ENCODE measurements around the gene SOX2. TPM values are rescaled to one million over a fixed set of nuclear protein-coding genes. Genes with fewer than 3 reads are reported as not detected.

Gene SOX2
- total RNA-seq, 1 donor from 2014 or later, result not detected

DNA sequence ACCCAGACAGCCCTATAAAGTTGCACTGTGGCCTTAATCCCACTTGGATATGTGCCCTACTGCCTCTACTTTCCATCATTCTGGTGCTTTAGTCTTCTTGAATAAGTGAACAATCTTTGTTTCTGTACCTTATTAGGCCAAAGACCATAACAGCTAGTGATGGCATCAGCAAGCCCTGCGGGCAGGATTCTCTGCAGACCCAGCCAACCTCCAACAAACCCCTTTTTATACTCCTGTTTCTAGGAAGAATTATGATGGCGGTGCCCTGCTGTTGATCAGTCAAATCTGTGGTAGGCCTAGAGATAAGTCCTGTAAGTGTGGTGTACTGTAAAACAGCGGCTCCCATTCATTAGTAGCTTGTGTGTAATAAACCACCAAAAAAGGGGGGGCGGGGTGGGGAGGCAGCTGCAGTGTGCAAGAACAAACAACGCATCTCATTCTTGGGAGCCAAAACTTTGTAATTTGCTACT is 40.5 kb downstream of the SOX2 start:
- Mint-ChIP-seq H3K9me3 (no peaks in the 10 kb centered on the region), H3K36me3 (no peaks in the 10 kb centered on the region), H3K4me3 (no peak overlapping the region), H3K27ac (no peak overlapping the region), H3K27me3 (ENCODE audit: low read depth) (peaks cover 21% of the 10 kb centered on the region), H3K4me1 (peaks cover 6% of the 10 kb centered on the region)
- TF ChIP-seq, protein P1, sequence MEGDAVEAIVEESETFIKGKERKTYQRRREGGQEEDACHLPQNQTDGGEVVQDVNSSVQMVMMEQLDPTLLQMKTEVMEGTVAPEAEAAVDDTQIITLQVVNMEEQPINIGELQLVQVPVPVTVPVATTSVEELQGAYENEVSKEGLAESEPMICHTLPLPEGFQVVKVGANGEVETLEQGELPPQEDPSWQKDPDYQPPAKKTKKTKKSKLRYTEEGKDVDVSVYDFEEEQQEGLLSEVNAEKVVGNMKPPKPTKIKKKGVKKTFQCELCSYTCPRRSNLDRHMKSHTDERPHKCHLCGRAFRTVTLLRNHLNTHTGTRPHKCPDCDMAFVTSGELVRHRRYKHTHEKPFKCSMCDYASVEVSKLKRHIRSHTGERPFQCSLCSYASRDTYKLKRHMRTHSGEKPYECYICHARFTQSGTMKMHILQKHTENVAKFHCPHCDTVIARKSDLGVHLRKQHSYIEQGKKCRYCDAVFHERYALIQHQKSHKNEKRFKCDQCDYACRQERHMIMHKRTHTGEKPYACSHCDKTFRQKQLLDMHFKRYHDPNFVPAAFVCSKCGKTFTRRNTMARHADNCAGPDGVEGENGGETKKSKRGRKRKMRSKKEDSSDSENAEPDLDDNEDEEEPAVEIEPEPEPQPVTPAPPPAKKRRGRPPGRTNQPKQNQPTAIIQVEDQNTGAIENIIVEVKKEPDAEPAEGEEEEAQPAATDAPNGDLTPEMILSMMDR (IDR thresholded peaks at IDR 0.05; ENCODE audit: unreplicated experiment), result no peak
- no peak for DNase-seq (ENCODE audit: low spot score in 2 of 2, unreplicated experiment in 2 of 2)

DNA sequence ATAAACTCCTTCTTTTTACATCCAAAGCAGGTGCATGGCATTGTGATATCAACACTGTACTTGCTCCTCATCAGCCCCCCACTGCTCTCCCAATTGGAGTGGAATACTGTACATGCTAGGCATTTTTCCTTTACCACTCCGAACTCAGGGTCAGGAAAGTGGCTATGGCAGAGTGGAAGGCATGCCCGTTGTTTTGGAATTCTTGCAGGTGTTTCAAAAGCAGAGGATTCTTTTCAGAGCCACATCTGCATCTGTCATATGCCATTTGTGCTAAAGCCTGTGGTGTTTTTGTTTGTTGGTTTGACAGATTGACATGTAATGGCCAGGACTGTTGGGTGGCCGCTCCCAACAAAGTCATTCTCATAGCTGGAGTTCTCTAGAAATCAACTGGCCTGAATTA is 41.7 kb downstream of the SOX2 start:
- H3K4me3 Mint-ChIP-seq, result no peak overlapping the region
- no peak overlapping the region for H3K27ac Mint-ChIP-seq

DNA sequence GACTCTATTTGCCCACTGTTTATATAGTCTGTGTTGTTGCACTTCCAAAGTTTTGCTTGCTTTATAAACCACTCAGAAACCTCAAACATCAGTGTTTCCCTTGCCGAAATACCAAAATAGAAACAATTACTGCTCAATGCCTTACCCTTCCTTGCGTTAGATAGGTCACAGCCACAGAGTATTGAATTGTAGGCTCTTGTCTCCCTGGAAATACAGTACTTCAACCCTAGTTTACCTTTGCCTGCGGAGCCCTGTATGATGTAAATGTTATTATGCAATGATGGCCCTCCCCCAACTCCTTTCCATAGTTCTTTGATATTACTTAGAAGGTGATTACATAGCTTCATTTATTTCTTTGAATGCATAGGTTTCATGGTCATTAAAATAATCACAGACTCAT is 44.2 kb downstream of the SOX2 start:
- Mint-ChIP-seq H3K9me3 (no peaks in the 10 kb centered on the region), H3K4me1 (peaks cover 8% of the 10 kb centered on the region), H3K27me3 (ENCODE audit: low read depth) (peaks cover 28% of the 10 kb centered on the region), H3K27ac (no peak overlapping the region), H3K4me3 (no peak overlapping the region), H3K36me3 (no peaks in the 10 kb centered on the region)
- TF ChIP-seq, protein P1 (IDR thresholded peaks at IDR 0.05; ENCODE audit: unreplicated experiment), result no peak
- no peak for DNase-seq (ENCODE audit: low spot score in 2 of 2, unreplicated experiment in 2 of 2)

More for the DNA sequence above, 41.7 kb downstream of the SOX2 start:
- Mint-ChIP-seq H3K4me1 (peaks cover 8% of the 10 kb centered on the region), H3K36me3 (no peaks in the 10 kb centered on the region), H3K9me3 (no peaks in the 10 kb centered on the region), H3K27me3 (ENCODE audit: low read depth) (peaks cover 28% of the 10 kb centered on the region)
- TF ChIP-seq, protein P1 (IDR thresholded peaks at IDR 0.05; ENCODE audit: unreplicated experiment), result no peak
- no peak for DNase-seq (ENCODE audit: low spot score in 2 of 2, unreplicated experiment in 2 of 2)

DNA sequence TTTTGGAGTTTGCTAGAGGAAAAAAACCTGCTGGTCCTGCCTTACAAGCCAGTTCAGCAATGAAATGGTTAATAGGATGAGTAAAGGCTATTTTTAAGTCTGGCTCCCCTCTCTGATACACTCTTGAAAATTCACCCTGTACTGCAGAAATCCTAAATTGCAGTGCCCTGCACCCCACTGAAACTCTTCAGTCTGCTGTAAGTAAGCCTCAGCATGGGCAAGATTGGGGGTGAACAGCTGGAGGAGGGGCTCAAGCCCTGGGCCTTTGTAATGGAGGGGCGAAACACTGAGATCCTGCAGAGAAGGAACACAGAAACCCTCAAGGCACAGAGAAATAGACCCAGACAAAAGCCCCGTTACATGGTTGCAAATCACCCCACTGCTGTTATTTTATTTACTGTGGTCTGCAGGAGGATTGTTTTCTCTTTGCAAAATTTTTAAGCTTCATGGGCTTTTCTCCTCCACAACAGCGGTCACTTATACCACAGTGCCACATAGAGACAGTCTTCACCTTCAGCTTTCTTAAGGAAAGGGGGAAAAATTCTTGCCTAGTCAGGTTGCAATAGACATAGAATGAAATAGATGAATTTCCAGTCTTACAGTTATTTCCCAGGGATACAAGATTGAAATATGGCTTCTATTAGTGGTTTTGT is 45.0 kb downstream of the SOX2 start:
- H3K27me3 Mint-ChIP-seq (ENCODE audit: low read depth), result peaks cover 28% of the 10 kb centered on the region
- no peaks in the 10 kb centered on the region for H3K9me3 Mint-ChIP-seq
- DNase-seq (ENCODE audit: low spot score in 2 of 2, unreplicated experiment in 2 of 2), result no peak
- no peaks in the 10 kb centered on the region for H3K36me3 Mint-ChIP-seq
- no peak overlapping the region for H3K27ac Mint-ChIP-seq
- peaks cover 8% of the 10 kb centered on the region for H3K4me1 Mint-ChIP-seq
- TF ChIP-seq, protein P1 (IDR thresholded peaks at IDR 0.05; ENCODE audit: unreplicated experiment), result no peak
- H3K4me3 Mint-ChIP-seq, result no peak overlapping the region

GRCh38 chr3:181757694-181758306 is 46.1 kb downstream of the SOX2 start:
- no peaks in the 10 kb centered on the region for H3K9me3 Mint-ChIP-seq
- H3K36me3 Mint-ChIP-seq, result no peaks in the 10 kb centered on the region
- TF ChIP-seq, protein P1 (IDR thresholded peaks at IDR 0.05; ENCODE audit: unreplicated experiment), result no peak
- H3K4me1 Mint-ChIP-seq, result peaks cover 8% of the 10 kb centered on the region
- peaks cover 28% of the 10 kb centered on the region for H3K27me3 Mint-ChIP-seq (ENCODE audit: low read depth)
- H3K4me3 Mint-ChIP-seq, result no peak overlapping the region
- no peak for DNase-seq (ENCODE audit: low spot score in 2 of 2, unreplicated experiment in 2 of 2)
- no peak overlapping the region for H3K27ac Mint-ChIP-seq

All from mesothelial cell of epicardium (in vitro differentiated cells).